ENCODE measurements around the gene CMBL.

The CMBL gene

GRCh38 chr5:10251405-10251804 is 56.3 kb downstream of the CMBL start:
- TF ChIP-seq MAX (IDR thresholded peaks at IDR 0.05), result no peak
- TF ChIP-seq TCF12 (IDR thresholded peaks at IDR 0.05; ENCODE audit: low read depth), result no peak
- TF ChIP-seq ZBTB7A (IDR thresholded peaks at IDR 0.05; ENCODE audit: low read depth), result no peak
- no peak for TF ChIP-seq REST (IDR thresholded peaks at IDR 0.05; ENCODE audit: low read depth)
- no peak for TF ChIP-seq EGR1 (IDR thresholded peaks at IDR 0.05)
- TF ChIP-seq TEAD4 (IDR thresholded peaks at IDR 0.05), result no peak
- TF ChIP-seq CEBPB (IDR thresholded peaks at IDR 0.05), result no peak
- TF ChIP-seq NFIC (IDR thresholded peaks at IDR 0.05), result no peak
- no peak for TF ChIP-seq TAF1 (IDR thresholded peaks at IDR 0.05; ENCODE audit: low read depth)
- TF ChIP-seq RAD21 (IDR thresholded peaks at IDR 0.05; ENCODE audit: low read depth), result no peak
- no peak for TF ChIP-seq YY1 (IDR thresholded peaks at IDR 0.05; ENCODE audit: low read depth)
- TF ChIP-seq FOXM1 (IDR thresholded peaks at IDR 0.05; ENCODE audit: borderline replicate concordance, low read depth), result no peak
- no peak for TF ChIP-seq CREB1 (IDR thresholded peaks at IDR 0.05; ENCODE audit: low read depth)

GRCh38 chr5:10250806-10251276 is 56.9 kb downstream of the CMBL start:
- TF ChIP-seq EGR1 (IDR thresholded peaks at IDR 0.05) (no peak), REST (IDR thresholded peaks at IDR 0.05; ENCODE audit: low read depth) (peak; percentile 6; the same call in 1 of the 2 replicates)

GRCh38 chr5:10249948-10250805 is 57.5 kb downstream of the CMBL start, which contains the start of gene CCT5:
TSS of gene CCT5 (plus strand) at chr5:10250280. CDS start at chr5:10250341, 61 bp downstream.
- TF ChIP-seq TEAD4 (IDR thresholded peaks at IDR 0.05), result no peak
- TF ChIP-seq NFIC (IDR thresholded peaks at IDR 0.05), result no peak
- peak; percentile 86 for TF ChIP-seq YY1 (IDR thresholded peaks at IDR 0.05; ENCODE audit: low read depth)
- TF ChIP-seq MAX (IDR thresholded peaks at IDR 0.05), result peak; percentile 98
- TF ChIP-seq USF1 (IDR thresholded peaks at IDR 0.05), result no peak; the same call in 1 of the 2 replicates
- TF ChIP-seq TCF12 (IDR thresholded peaks at IDR 0.05; ENCODE audit: low read depth), result peak; percentile 62; the same call in 1 of the 2 replicates
- no peak for TF ChIP-seq EGR1 (IDR thresholded peaks at IDR 0.05)
- no peak; the same call in 1 of the 2 replicates for TF ChIP-seq REST (IDR thresholded peaks at IDR 0.05; ENCODE audit: low read depth)
- no peak for TF ChIP-seq RAD21 (IDR thresholded peaks at IDR 0.05; ENCODE audit: low read depth)
- TF ChIP-seq FOXM1 (IDR thresholded peaks at IDR 0.05; ENCODE audit: borderline replicate concordance, low read depth), result peak; percentile 57; the same call in 1 of the 2 replicates
- peak; percentile 34; the same call in 1 of the 2 replicates for TF ChIP-seq EP300 (IDR thresholded peaks at IDR 0.05; ENCODE audit: borderline replicate concordance)
- TF ChIP-seq CREB1 (IDR thresholded peaks at IDR 0.05; ENCODE audit: low read depth), result no peak
- no peak; the same call in 1 of the 2 replicates for TF ChIP-seq ZBTB7A (IDR thresholded peaks at IDR 0.05; ENCODE audit: low read depth)
- TF ChIP-seq TAF1 (IDR thresholded peaks at IDR 0.05; ENCODE audit: low read depth), result peak; percentile 88

- TF ChIP-seq FOXM1 (IDR thresholded peaks at IDR 0.05; ENCODE audit: borderline replicate concordance, low read depth) (no peak), REST (IDR thresholded peaks at IDR 0.05; ENCODE audit: low read depth) (no peak), TCF12 (IDR thresholded peaks at IDR 0.05; ENCODE audit: low read depth) (no peak), YY1 (IDR thresholded peaks at IDR 0.05; ENCODE audit: low read depth) (no peak), TEAD4 (IDR thresholded peaks at IDR 0.05) (no peak), USF1 (IDR thresholded peaks at IDR 0.05) (no peak), CEBPB (IDR thresholded peaks at IDR 0.05) (no peak), CREB1 (IDR thresholded peaks at IDR 0.05; ENCODE audit: low read depth) (no peak), TAF1 (IDR thresholded peaks at IDR 0.05; ENCODE audit: low read depth) (no peak), RAD21 (IDR thresholded peaks at IDR 0.05; ENCODE audit: low read depth) (no peak), ZBTB7A (IDR thresholded peaks at IDR 0.05; ENCODE audit: low read depth) (no peak), MAX (IDR thresholded peaks at IDR 0.05) (no peak), EP300 (IDR thresholded peaks at IDR 0.05; ENCODE audit: borderline replicate concordance) (no peak), EGR1 (IDR thresholded peaks at IDR 0.05) (no peak), NFIC (IDR thresholded peaks at IDR 0.05) (no peak)
Observed at GRCh38 chr5:10248378-10249260, 59.1 kb downstream of the CMBL start.
